Stomach (tissue), 9 donors: Measurements from ENCODE around the gene HMOX2. TPM values are rescaled to one million over a fixed set of nuclear protein-coding genes. Genes with fewer than 3 reads are reported as not detected.

Experiments used
- DNase-seq, 2 donors: peaks; one replicate each; pipeline versions ENCODE4 v3.0.0 to v3.0.0-alpha.2; 2013 to 2019
- H3K27ac ChIP-seq, 5 donors: fragments of 200-600 bp in 4 of 5; sonication (generic) in 4 of 5; one replicate each; pipeline ENCODE4 v1.5.1; 2013 to 2019; ENCODE audit warnings: mild to moderate bottlenecking in 1 of 5, moderate library complexity in 1 of 5
- H3K27me3 ChIP-seq, 3 donors: fragments of 200-600 bp; sonication (generic); one replicate each; pipeline ENCODE4 v1.5.1; 2017 to 2019; ENCODE audit warnings: mixed run types in 1 of 3
- H3K36me3 ChIP-seq, 4 donors: fragments of 200-600 bp; sonication (generic); 1 replicate in 3 of 4; 2 replicates in 1 of 4; pipeline ENCODE4 v1.5.1; 2016 to 2019
- H3K4me1 ChIP-seq, 4 donors: fragments of 200-600 bp; sonication (generic); one replicate each; pipeline ENCODE4 v1.5.1; 2016 to 2019
- H3K4me3 ChIP-seq, 4 donors: fragments of 200-600 bp; sonication (generic) in 3 of 4; one replicate each; pipeline ENCODE4 v1.5.1; 2016 to 2019; ENCODE audit warnings: mild to moderate bottlenecking in 1 of 4
- H3K9me3 ChIP-seq, 4 donors: fragments of 200-600 bp; sonication (generic); one replicate each; pipeline ENCODE4 v1.5.1; 2016 to 2019
- CTCF ChIP-seq, 7 experiments: fragments of 450-650 bp in 4 of 7; fragments of 200-600 bp in 3 of 7; sonication (generic) in 3 of 7; IDR thresholded peaks; one replicate each; pipeline ENCODE4 v1.5.1; 2016 to 2019; ENCODE audit warnings: antibody characterized with exemption in 7 of 7, control low read depth in 2 of 7, mild to moderate bottlenecking in 1 of 7
- EP300 ChIP-seq: sonication (generic); formaldehyde crosslinking; IDR thresholded peaks from one replicate; pipeline ENCODE4 v1.6.1; 2017; ENCODE audit warnings: antibody characterized with exemption
- POLR2A ChIP-seq, 4 donors: fragments of 450-650 bp; IDR thresholded peaks; one replicate each; pipeline ENCODE4 v1.6.1; 2016; ENCODE audit warnings: antibody characterized with exemption in 4 of 4, control low read depth in 2 of 4, mild to moderate bottlenecking in 1 of 4, moderate library complexity in 1 of 4
- POLR2AphosphoS5 ChIP-seq, 3 donors: sonication (generic); formaldehyde crosslinking; IDR thresholded peaks; one replicate each; pipeline ENCODE4 v1.6.1; 2016; ENCODE audit warnings: antibody characterized with exemption in 3 of 3
- WGBS, 5 donors: extraction: QIAGEN DNeasy Blood & Tissue Kit in 3 of 5; methylation state at CpG; one replicate each; pipeline versions ENCODE4 v1.1.5 to v1.1.7; 2013 to 2018; 5-methylcytosine and 5-hydroxymethylcytosine counted together
- intact Hi-C: fragments of 100-400 bp; cut with DNase I; formaldehyde crosslinking; loops from one replicate; pipeline ENCODE4 v1.15.1; 2023; ENCODE audit warnings: low total_unique reads
- polyA plus RNA-seq, 3 donors: library from polyadenylated mRNA; stranded (reverse); fragments of 200-250 nt; gene quantifications; one replicate each; pipeline ENCODE4 v1.2.3, GENCODE V29; 2013
- total RNA-seq, 5 donors: library from RNA; depleted of rRNA; stranded (reverse); fragments of >200 nt; gene quantifications; one replicate each; pipeline versions ENCODE4 v1.1.0 to v1.2.3, GENCODE V29; 2014 to 2016
- donor health status: healthy with polysubstance abuse.
- donor health status: Bipolar disorder and iron deficiency.
- donor health status: healthy.

The HMOX2 gene
- total and polyA plus RNA-seq, 8 donors = 6.4 to 175 (median 70.2) TPM

- no peak for DNase-seq
- H3K4me3 ChIP-seq = no peak overlapping the region
- WGBS, 5 donors = 87 to 97% (median 88%) methylated on average over 6 of the region's 6 CpGs
Observed at GRCh38 chr16:4533490-4533889, 57.3 kb downstream of the HMOX2 start.

GRCh38 chr16:4534151-4534790 is 58.1 kb downstream of the HMOX2 start:
- no peak for DNase-seq
- H3K4me3 ChIP-seq = no peak overlapping the region
- 72 to 85% (median 82%) methylated on average over 13 of the region's 13 CpGs for WGBS, 5 donors
- peak overlapping the region in 1 of 5 donors; percentile 25 for H3K27ac ChIP-seq
- H3K36me3 ChIP-seq = peaks cover 0 to 19% (median 14%) of the 10 kb centered on the region in 4 donors
- intact Hi-C loops = no loop called here
- H3K27me3 ChIP-seq = no peaks in the 10 kb centered on the region
- no peak for TF ChIP-seq CTCF (IDR thresholded peaks at IDR 0.05)
- TF ChIP-seq POLR2A (IDR thresholded peaks at IDR 0.05) = no peak
- TF ChIP-seq EP300 = no peak
- TF ChIP-seq POLR2AphosphoS5 (IDR thresholded peaks at IDR 0.05) = no peak
- peaks cover 11 to 35% (median 21%) of the 10 kb centered on the region in 4 donors for H3K4me1 ChIP-seq
- peaks cover 0 to 4% (median under 1%) of the 10 kb centered on the region in 4 donors for H3K9me3 ChIP-seq

More at GRCh38 chr16:4533490-4533889, 57.3 kb downstream of the HMOX2 start:
- Histone ChIP-seq H3K4me1 (peaks cover 11 to 42% (median 24%) of the 10 kb centered on the region in 4 donors), H3K36me3 (peaks cover 0 to 19% (median 14%) of the 10 kb centered on the region in 4 donors), H3K27ac (peak overlapping the region in 1 of 5 donors; percentile 25), H3K27me3 (no peaks in the 10 kb centered on the region), H3K9me3 (no peaks in the 10 kb centered on the region)
- TF ChIP-seq POLR2A (IDR thresholded peaks at IDR 0.05) = no peak
- no peak for TF ChIP-seq CTCF (IDR thresholded peaks at IDR 0.05)
- TF ChIP-seq POLR2AphosphoS5 (IDR thresholded peaks at IDR 0.05) = no peak
- no peak for TF ChIP-seq EP300
- intact Hi-C loops = no loop called here

GRCh38 chr16:4535627-4536108 is 59.5 kb downstream of the HMOX2 start:
- TF ChIP-seq EP300 (no peak), CTCF (IDR thresholded peaks at IDR 0.05) (no peak), POLR2AphosphoS5 (IDR thresholded peaks at IDR 0.05) (no peak), POLR2A (IDR thresholded peaks at IDR 0.05) (no peak)
- intact Hi-C loops = no loop called here
- H3K27me3 ChIP-seq = no peaks in the 10 kb centered on the region
- peak overlapping the region in 1 of 5 donors; percentile 34 for H3K27ac ChIP-seq
- peaks cover 0 to 18% (median 7%) of the 10 kb centered on the region in 4 donors for H3K9me3 ChIP-seq
- peaks cover 11 to 27% (median 18%) of the 10 kb centered on the region in 4 donors for H3K4me1 ChIP-seq
- H3K36me3 ChIP-seq = peaks cover 0 to 19% (median 14%) of the 10 kb centered on the region in 4 donors
- no peak for DNase-seq
- no peak overlapping the region for H3K4me3 ChIP-seq
- 72 to 87% (median 85%) methylated on average over 6 to 7 of the region's 7 CpGs for WGBS, 5 donors

- 87 to 93% (median 92%) methylated on average over 14 to 15 of the region's 15 CpGs for WGBS, 5 donors
Observed at GRCh38 chr16:4536391-4537106, 60.4 kb downstream of the HMOX2 start.

More at GRCh38 chr16:4536391-4537106, 60.4 kb downstream of the HMOX2 start:
- Histone ChIP-seq H3K27ac (peak overlapping the region in 1 of 5 donors; percentile 94), H3K27me3 (no peaks in the 10 kb centered on the region), H3K36me3 (peaks cover 0 to 18% (median 14%) of the 10 kb centered on the region in 4 donors), H3K4me3 (no peak overlapping the region), H3K9me3 (peaks cover 0 to 18% (median 7%) of the 10 kb centered on the region in 4 donors), H3K4me1 (peaks cover 11 to 27% (median 18%) of the 10 kb centered on the region in 4 donors)
- intact Hi-C loops = no loop called here
- DNase-seq = no peak
- no peak for TF ChIP-seq POLR2AphosphoS5 (IDR thresholded peaks at IDR 0.05)
- TF ChIP-seq EP300 = no peak
- TF ChIP-seq POLR2A (IDR thresholded peaks at IDR 0.05) = no peak
- TF ChIP-seq CTCF (IDR thresholded peaks at IDR 0.05) = no peak
